Measurements from ENCODE around the gene SYNGAP1.
A peak's percentile ranks its signal among the peaks of the same experiment; 100 is the strongest.

The SYNGAP1 gene

DNA sequence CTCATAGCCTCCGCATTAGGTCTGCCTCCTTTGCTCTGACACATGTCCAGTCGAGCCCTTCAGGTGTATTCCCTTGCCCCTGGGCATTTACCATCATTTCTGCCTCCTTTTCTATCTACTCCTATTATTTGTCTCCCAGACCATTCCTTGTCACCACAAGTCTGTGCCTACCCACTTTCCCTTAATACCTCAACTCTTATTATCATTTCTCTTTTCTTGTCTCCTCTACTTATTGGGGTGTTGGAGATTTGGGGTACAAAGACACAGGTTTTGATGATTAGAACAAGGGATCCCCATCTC, 1.4 kb downstream of the SYNGAP1 start:
- no peak for DNase-seq (ENCODE audit: low read depth in 2 of 2)

DNA sequence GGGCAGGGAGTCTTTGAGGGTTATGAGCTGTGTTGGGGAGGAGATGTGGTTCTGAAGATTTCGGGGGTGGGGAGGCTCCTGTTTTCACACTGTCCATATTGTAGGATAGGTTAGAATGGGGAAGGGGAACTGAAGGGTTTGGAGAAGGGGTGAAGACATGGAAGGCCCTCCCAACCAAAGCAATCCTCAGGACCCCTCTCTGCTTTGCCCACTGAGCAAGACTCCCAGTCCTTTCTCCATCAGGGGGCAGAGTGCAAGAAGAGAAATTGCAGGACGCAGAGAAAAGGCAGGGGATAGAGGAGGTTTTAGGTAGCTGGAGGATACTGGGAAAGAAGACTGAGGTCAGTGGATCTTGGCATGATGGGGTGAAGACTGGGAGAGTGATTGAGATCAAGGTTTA, 3.9 kb downstream of the SYNGAP1 start:
- no peak for DNase-seq (ENCODE audit: low read depth in 2 of 2)

DNA sequence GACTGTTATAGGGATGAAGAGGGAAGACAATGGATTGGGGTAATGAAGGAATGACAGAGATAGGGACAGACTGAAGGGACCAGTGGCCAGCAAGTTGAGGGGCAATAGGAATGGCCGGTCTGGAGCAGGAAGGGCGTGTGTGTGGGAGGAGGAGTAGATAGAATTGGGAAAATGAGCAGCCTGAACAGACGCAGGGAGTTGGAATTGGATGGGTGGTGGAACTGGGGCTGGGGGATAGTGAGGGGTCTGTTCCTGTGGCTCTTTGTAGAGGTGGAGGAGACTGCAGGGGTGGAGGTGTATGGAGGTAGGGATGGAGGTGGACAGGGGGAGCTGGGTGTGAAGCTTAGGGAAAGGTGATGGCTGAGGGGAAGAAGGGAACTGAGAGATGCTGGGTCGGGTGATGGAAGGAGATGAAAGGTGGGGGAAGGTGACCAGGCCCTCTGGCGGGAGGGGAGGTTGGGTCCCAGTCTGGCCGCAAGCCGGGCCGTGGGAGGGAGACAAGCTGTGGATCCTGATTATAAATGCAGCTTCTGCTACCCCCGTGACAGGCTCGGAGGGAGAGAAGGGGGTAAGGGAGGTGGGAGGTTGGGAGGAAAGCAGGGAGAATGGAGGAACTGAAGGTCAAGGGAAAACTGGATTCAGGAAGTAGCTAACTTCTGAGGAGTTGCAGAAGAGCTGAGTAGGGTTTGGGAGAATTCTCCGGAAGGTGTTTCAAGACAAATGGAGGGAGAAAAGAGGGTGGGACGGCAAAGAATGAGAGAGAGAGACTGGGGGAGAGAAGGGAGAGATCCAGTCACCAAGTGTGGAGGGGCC, 5.2 kb downstream of the SYNGAP1 start:
- no peak for DNase-seq (ENCODE audit: low read depth in 2 of 2)

DNA sequence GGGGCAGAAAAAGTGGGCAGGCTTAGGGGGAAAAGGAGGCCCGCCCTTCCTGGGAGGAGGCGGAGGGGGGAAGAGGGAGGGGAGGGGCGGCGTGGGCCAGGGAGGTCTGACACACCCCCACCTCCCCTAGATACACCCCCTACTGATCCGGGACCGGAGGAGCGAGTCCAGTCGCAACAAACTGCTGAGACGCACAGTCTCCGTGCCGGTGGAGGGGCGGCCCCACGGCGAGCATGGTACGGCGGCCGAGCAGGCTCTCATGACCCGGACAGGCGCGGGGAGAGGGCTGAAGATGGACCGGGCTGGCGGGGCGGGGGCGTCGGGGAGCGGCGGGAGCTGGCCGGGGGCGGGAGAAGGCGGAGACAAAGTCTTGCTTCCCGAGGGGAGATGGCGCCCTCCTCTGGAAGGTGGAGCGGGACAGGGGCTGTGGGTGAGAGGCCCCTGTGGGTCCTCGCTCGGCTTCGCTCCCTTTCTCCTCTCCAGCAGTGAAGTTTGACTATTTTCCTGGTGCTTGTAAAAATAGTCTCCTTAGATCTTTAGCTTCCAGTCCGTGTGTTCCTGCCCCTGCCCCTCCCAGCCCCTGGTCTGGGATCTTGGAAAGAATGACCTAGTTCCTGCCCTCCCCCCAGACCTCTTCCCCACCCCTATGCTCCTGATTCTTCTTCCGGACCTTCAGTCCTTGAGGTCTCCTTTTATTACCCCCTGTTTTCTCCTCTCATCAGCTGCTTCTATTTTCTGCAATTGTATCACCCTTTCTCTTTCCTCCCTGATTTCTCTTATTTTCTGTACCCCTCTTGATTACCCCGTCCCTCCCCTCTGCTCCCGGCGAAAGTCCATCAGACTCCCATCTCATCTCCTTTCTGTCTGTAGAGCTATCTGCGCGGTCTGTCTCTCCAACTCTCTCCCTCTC, 6.1 kb downstream of the SYNGAP1 start:
- DNase-seq (ENCODE audit: low read depth in 2 of 2), result peak; percentile 56 to 58

DNA sequence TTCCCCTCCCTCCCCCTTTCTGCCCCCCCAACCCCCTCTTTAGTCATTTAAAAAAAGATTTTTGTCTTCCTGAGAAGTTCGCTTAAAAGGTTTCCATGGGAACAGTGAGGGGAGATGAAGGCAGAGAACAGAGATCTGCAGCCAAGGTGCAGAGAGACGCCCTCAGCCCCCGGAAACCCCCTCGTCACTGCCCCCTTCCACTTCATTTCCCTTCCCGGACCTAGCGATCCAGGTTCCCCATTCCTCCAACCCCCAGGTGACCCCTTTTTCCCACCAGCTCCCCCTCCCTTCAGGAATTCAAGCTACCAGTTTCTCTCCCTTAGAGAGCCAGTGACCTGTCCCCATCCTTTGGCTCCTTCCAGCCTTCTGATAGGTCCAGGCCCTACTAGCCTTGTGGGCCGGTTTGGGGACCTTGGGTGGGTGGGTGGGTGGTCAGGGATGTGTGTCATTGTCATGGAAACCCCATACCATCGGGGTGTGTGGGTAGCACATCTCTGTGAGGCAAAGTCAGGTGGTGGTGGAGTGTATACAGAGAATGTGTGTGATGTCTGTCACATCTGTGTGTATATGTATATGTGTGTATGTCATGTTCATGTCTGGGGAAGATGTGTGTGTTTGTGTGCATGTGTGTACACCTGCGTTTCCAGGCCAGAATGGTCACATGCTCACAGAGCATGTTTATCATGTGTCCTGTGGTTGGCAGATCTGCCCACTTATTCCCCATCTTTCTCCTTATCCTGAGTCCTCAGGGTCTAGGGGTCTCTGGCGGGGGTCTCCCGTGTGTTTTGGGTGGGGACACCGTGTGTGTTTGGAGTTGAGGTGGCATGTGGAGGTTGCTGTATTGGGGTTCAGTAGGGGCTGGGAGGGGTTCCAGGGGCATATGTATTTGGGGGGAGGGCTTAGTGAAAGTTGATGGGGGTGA, 7.0 kb downstream of the SYNGAP1 start:
- no peak for DNase-seq (ENCODE audit: low read depth in 2 of 2)

DNA sequence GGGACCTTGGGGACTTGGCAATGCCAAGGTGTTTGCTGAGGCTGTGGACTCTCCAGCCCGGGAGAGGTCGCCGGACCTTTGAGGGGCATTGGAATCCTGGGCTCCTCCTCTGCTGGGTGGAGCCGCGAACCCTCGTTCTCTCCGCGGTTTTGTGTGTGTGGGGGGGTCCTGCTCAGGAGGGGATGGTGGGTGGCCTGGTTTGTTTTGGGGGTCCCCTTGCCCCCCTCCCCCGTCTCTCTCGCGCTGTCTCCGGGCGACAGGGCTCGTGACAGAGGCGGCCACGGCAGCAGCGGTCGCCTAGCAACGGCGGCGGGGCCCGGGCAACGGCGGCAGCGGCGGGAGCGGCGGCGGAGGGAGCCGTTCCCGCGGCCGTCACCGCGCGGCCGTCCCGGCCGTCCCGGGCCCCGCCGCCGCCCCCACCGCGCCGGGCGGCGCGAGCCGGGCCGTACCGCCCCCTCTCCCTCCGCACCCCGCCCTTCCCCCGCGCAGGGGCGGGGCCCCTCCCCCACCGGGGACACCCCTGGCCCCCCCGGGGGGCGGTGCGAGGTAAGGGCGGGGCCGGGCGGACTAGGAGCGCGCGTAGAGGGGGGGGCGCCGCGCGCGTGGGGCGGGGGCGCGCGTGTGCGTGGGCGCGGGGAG, 7.8 kb downstream of the SYNGAP1 start:
- no peak for DNase-seq (ENCODE audit: low read depth in 2 of 2)

DNA sequence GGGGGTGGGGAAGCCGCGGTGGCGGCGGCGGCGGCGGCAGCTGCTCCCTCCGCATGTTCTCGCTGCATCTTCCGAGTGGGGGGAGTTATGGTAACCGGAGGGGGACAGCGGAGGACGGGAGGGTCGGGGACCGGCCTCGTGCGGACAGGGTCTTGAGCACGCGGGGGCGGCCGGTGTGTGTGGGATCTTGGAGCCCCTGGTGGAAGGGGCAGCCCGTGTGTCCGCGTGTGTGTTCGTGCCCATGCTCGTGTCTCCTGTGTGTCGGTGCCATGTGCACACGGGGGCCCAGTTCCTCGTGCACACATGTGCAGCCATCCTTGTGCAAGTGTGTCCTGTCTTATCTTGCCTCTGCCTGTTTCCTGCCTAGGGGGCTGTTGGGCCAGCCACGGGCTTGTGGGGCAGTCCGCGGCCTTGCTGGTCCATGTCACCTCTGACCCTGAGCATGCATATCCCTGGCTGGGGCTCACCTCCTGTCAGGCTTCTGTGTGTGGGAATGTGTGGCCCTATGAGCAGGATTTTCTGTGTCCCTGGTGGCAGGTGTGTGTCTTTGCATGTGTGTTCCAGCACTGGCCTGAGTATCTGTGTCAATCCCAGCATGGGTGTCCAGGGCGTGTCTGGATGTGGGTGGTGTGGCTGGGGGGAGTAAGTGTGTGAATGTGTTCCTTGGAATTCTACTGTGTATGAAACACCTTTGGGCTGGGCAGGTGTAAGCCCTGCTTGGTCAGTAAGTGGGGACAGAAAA, 8.5 kb downstream of the SYNGAP1 start:
- no peak for DNase-seq (ENCODE audit: low read depth in 2 of 2)

DNA sequence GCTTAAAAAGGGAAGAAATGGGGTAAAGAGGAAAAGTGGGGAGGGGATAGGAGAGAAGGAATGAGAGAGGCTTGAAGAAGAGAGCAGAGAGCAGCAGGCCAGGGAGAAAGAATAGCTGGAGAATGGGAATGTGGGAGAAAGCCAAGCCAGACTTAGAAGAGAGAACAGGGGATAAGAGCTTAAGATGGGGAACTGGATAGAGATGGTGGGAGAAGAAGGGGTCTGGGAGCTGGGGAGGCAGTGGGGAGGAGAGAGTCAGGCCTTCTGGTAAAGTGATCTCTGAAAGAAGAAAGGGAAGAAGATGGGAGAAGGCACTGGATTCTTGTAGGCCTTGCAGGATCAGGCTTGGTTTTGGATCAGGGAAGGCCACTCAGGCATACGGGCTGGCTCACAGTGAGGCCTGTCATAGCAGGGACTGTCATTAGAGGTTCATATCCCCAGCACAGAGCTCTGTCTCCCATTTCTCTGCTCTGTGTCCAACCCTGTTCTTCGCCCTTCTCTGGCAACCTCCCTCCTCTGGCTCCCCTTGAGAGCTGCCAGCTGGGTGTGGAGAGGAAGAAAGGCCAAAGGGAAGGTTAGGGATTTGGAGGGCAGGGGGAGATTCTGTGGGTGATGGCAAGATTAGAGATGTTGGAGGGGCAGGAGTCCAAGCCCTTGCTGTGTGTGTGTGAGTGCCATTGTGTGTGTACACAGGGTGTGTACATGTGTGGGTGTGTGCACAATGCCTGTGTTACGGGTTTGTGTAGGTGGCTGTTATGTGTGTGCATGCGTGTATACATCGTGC, 9.3 kb downstream of the SYNGAP1 start:
- DNase-seq (ENCODE audit: low read depth in 2 of 2), result no peak

DNA sequence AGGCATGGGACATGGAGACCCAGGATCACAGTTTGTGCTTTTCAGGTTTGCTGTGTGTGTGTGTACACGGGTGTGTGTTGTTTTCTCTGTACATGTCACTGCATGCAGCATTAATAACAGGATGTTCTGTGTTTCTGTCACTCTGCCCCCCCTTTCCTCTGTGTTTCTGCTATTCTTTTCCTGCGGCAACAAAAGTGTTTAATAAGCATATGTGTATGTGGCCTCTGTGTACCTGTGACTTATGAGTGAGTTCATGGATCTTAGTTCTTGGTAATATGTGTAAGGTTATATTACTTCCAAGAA, 9.8 kb downstream of the SYNGAP1 start:
- no peak for DNase-seq (ENCODE audit: low read depth in 2 of 2)

DNA sequence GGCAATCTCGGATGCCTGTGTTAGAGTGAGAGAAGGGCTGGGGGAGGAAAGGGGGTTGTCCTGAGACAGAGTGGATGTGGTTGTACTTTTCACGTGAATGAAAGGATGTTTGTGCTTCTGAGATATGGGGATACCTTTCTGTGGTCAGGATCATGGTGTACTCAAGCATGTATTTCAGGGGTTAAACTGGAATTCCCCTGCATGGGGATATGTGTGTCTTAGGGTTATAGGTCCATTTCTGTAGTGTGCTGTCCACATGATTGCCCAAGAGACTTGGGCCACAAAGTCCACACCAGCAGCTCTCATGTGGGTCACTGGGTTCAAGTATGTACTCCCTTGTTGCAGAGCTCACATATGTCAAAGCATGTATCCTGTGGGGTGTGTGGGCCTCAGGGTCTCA, 10.5 kb downstream of the SYNGAP1 start:
- DNase-seq (ENCODE audit: low read depth in 2 of 2), result no peak

DNA sequence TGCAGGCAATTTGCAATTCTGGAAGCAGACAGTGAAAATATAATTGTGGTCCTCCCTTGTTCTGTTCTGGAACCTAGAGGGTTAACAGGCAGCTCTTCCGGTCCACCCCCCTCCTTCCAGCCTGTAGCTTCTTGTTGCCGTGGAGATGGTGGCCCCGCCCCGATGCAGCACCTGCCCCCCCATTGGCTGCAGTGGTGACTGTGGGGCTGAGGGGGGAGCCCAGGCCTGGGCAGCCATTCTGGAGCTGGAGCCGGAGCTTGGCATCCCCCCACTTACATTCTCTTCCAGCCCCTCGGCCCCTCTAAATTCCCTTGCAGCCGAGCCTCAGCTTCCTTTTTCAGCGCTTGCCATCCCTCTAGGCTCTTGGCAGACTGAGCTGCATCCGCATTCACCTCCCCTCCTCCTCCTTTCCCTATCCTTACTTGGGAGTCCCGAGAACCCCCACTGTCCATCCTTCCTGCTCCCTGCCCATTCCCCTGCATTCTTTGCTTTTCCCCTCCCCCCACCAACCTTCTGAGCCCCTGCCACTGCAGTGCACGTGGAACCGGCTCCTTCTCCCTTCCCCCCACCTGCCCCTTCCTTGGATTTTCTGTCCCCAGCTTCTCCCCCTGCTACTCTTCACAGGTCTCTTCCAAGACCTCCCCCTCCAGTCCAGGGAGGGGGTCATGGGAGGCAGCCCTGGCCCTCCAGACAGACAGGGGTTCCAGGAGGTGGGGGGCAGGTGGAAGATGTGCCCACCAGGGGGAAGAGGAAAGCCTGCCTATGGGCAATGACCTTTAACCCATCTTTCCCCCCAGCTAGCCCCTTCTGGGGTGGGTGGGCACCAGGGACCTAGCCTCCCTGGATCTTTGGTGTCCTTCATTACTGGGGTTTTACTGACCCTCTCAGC, 11.4 kb downstream of the SYNGAP1 start:
- no peak for DNase-seq (ENCODE audit: low read depth in 2 of 2)

DNA sequence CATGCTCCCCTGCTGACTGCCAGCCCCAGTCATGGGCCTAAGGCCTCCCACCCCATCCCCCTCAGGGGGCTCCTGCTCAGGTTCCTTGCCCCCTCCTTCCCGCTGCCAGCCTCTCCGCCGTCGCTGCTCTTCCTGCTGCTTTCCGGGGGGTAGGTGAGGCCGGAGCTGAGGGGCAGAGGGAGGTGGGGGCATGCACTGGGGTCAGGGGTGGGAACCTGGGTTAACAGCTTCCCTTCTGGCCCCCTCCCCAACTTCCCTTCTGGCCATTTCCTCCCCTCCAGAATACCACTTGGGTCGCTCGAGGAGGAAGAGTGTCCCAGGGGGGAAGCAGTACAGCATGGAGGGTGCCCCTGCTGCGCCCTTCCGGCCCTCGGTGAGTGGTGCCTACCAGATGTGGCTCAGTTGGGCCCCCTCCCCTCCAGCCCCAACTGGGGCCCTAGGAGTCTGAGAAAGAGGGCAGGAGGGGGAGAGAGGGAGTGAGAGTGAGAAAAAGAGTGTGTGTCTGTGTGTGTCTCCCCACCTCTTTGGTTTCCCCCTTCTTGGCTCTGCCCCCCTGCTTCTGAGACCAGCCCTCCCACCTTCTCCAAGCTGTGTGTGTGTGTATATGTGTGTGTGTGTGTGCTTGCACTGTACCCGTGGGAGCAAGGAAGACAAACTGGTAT, 12.1 kb downstream of the SYNGAP1 start:
- DNase-seq (ENCODE audit: low read depth in 2 of 2), result no peak

DNA sequence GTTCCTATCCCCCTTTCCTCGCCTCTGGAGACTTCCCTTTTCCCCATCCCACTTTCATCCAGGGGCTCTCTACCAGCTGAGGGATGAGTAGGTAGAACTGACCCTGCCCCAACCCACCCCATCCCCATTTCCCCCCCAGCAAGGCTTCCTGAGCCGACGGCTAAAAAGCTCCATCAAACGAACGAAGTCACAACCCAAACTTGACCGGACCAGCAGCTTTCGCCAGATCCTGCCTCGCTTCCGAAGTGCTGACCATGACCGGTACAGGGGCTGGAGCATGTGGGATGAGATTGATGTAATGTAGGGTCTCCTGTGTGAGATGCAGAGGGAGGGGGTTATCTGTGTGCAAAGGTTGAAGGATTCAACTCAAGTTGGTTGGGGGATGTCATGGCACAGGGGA, 12.7 kb downstream of the SYNGAP1 start:
- DNase-seq (ENCODE audit: low read depth in 2 of 2), result no peak

DNA sequence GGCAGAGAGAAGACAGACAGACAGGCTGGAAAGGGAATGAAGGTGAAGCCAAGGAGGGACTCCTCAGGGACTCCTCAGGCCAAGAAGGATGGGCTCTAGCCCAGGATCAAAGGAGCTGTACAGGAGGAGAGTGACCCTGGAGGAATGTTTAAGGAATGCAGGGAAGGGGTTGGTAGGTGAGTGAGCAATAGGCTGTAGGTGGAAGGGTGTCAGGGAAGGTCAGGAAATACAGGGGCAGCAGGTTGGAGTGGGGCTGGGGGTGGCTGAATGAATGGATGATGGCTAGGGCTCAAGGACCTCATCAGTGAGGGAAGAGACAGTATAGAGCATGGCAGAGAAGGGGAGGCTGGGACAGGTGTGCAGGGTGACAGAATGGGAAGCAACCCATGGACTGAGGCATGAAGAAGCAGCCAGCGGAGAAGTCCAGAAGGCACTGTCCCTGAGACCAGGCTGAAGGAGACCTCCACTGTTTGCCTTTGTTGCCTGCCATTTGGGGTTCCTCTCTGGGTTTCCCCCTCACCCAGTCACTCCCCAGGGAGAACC, 13.2 kb downstream of the SYNGAP1 start:
- DNase-seq (ENCODE audit: low read depth in 2 of 2), result no peak

DNA sequence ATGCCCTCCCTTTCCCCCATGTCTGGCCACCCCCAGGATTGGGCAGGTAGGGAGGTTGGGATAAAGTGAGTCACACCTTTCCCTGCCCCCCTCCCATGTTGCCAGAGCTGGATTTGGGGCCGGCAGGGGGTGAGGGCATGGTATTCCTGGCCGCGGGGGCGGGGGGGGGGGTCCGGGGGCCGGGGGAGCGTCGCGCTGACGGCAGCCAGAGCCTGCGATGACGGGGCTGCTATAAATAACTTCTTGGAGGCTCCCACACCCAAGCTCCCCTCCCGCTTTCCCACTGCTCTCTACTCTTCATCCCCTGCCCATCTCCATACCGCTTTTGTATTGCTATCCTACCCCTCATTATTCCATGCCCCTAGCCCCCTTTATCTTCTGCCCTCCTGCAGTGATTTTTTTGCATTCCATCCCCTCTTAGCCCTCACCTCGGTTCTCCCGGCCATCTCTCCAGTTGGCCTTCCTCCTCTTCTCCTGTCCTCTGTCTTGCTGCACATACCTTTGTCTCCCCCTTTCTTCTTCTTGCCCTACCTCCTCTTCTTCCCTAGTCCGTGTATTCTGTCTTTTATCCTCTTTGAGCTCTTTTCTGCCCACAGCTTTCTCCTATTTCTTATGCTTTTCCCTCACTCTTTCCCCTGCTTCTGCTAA, 13.8 kb downstream of the SYNGAP1 start:
- no peak for DNase-seq (ENCODE audit: low read depth in 2 of 2)

DNA sequence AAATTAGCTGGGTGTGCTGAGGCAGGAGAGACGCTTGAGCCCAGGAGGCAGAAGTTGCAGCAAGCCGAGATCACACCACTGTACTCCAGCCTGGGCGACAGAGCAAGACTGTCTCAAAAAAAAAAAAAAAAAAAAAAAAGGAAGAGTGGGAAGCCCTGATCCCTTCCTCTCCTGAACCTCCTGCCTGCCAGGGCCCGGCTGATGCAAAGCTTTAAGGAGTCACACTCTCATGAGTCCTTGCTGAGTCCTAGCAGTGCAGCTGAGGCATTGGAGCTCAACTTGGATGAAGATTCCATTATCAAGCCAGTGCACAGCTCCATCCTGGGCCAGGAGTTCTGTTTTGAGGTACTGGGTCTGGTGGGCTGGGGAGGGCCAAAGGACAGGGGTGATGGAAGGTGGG, 15.1 kb downstream of the SYNGAP1 start:
- DNase-seq (ENCODE audit: low read depth in 2 of 2), result no peak

DNA sequence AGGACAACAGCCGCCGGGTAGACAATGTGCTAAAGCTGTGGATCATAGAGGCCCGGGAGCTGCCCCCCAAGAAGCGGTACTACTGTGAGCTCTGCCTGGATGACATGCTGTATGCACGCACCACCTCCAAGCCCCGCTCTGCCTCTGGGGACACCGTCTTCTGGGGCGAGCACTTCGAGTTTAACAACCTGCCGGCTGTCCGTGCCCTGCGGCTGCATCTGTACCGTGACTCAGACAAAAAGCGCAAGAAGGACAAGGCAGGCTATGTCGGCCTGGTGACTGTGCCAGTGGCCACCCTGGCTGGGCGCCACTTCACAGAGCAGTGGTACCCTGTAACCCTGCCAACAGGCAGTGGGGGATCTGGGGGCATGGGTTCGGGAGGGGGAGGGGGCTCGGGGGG, 17.8 kb downstream of the SYNGAP1 start:
- DNase-seq (ENCODE audit: low read depth in 2 of 2), result no peak
